Endothelial cell of umbilical vein (primary cell): ENCODE data around the gene MGP. TPM values are rescaled to one million over a fixed set of nuclear protein-coding genes. Genes with fewer than 3 reads are reported as not detected.

Source experiments
- BruUV-seq: library from RNA; stranded (reverse); fragments of 400-500 nt; replicated peaks from 2 replicates; lab custom pipeline; 2021; lab: Mats Ljungman, UMichigan
- CTCF ChIA-PET: fragments of 300-600, 350-600 bp; sonication (Branson Sonifier 250); formaldehyde crosslinking; loops from one replicate; lab custom pipeline; 2021; ENCODE audit warnings: antibody characterized with exemption, inconsistent platforms; lab: Charles Lee
- POLR2A ChIA-PET: fragments of 300-600, 350-600 bp; sonication (Branson Sonifier 250); formaldehyde crosslinking; loops from one replicate; lab custom pipeline; 2021; ENCODE audit warnings: antibody characterized with exemption, inconsistent platforms; lab: Charles Lee
- DNase-seq: peaks from one replicate; pipeline ENCODE4 v3.0.0-alpha.2; 2011; ENCODE audit warnings: low read depth, low spot score
- FAIRE-seq: peaks from 2 replicates; lab custom pipeline; 2011; peaks lifted over from hg19 to GRCh38; lab: Jason Lieb, UNC
- H2AFZ ChIP-seq: 2 replicates; pipeline ENCODE4 v1.6.0; 2012; ENCODE audit warnings: low read depth, low read length, control low read depth, inconsistent platforms
- H3K27ac ChIP-seq: 2 replicates; pipeline ENCODE4 v1.5.1; 2011; ENCODE audit warnings: low read depth, mild to moderate bottlenecking, control low read depth, low read length, moderate library complexity; ENCODE audit not compliant: insufficient read depth
- H3K27me3 ChIP-seq, 2 experiments: 2 replicates each; pipeline versions ENCODE4 v1.6.0 to v1.6.1; 2011; ENCODE audit warnings: low read length in 2 of 2, mixed read lengths in 1 of 2; ENCODE audit not compliant: control insufficient read depth in 2 of 2, insufficient read depth in 2 of 2
- H3K36me3 ChIP-seq, 2 experiments: 2 replicates in 1 of 2; 3 replicates in 1 of 2; pipeline ENCODE4 v1.5.1; 2011; ENCODE audit warnings: low read length in 2 of 2, mild to moderate bottlenecking in 1 of 2, moderate library complexity in 1 of 2; ENCODE audit not compliant: control insufficient read depth in 2 of 2, insufficient read depth in 2 of 2; ENCODE audit errors: extremely low read depth in 1 of 2
- H3K4me1 ChIP-seq: 3 replicates; pipeline ENCODE4 v1.5.1; 2011; ENCODE audit warnings: mild to moderate bottlenecking, low read length; ENCODE audit not compliant: control insufficient read depth, insufficient read depth; ENCODE audit errors: extremely low read depth
- H3K4me2 ChIP-seq: 2 replicates; pipeline ENCODE4 v1.6.1; 2011; ENCODE audit warnings: low read length, control low read depth, mixed read lengths; ENCODE audit not compliant: insufficient read depth
- H3K4me3 ChIP-seq, 3 experiments: fragments of 200-600 bp in 1 of 3; sonication (generic), shearing (Covaris generic) in 1 of 3; replicated peaks in 1 of 3; 2 replicates each; pipeline ENCODE4 v1.5.1; 2011 to 2016; ENCODE audit warnings: control low read depth in 3 of 3, low read length in 3 of 3, mild to moderate bottlenecking in 2 of 3, inconsistent platforms in 1 of 3, low read depth in 1 of 3, moderate library complexity in 1 of 3; ENCODE audit not compliant: insufficient read depth in 1 of 3
- H3K79me2 ChIP-seq: 2 replicates; pipeline ENCODE4 v1.6.0; 2012; ENCODE audit warnings: low read length, inconsistent platforms; ENCODE audit not compliant: control insufficient read depth, insufficient read depth
- H3K9ac ChIP-seq: replicated peaks from 2 replicates; pipeline ENCODE3; 2011; ENCODE audit warnings: low read length, control low read depth; ENCODE audit not compliant: insufficient read depth; ENCODE audit errors: extremely low read depth
- H3K9me1 ChIP-seq: replicated peaks from 3 replicates; pipeline ENCODE4 v1.6.0; 2011; ENCODE audit warnings: mild to moderate bottlenecking, low read length; ENCODE audit not compliant: control insufficient read depth, insufficient read depth; ENCODE audit errors: extremely low read depth
- H3K9me3 ChIP-seq: replicated peaks from 2 replicates; pipeline ENCODE4 v1.5.1; 2012; ENCODE audit warnings: low read length, inconsistent platforms; ENCODE audit not compliant: control insufficient read depth, insufficient read depth
- H4K20me1 ChIP-seq: replicated peaks from 2 replicates; pipeline ENCODE3; 2011; ENCODE audit warnings: mild to moderate bottlenecking, low read length; ENCODE audit not compliant: control insufficient read depth, insufficient read depth; ENCODE audit errors: extremely low read depth
- EZH2 ChIP-seq: IDR thresholded peaks from 2 replicates; pipeline ENCODE4 v1.6.1; 2012; ENCODE audit warnings: borderline replicate concordance, low read depth, mild to moderate bottlenecking, moderate library complexity, low read length, inconsistent platforms; ENCODE audit not compliant: severe bottlenecking
- FOS ChIP-seq: IDR thresholded peaks from 2 replicates; pipeline ENCODE4 v1.6.1; 2011; ENCODE audit warnings: mild to moderate bottlenecking, low read length, moderate library complexity, borderline replicate concordance; ENCODE audit not compliant: insufficient read depth
- GATA2 ChIP-seq: IDR thresholded peaks from 2 replicates; pipeline ENCODE4 v1.7.0; 2011; ENCODE audit warnings: low read depth, mild to moderate bottlenecking, moderate library complexity, mixed read lengths, low read length; ENCODE audit not compliant: insufficient read length, insufficient read depth
- JUN ChIP-seq: IDR thresholded peaks from 2 replicates; pipeline ENCODE4 v1.6.1; 2011; ENCODE audit warnings: borderline replicate concordance, low read depth; ENCODE audit not compliant: insufficient read length, insufficient read depth
- MAX ChIP-seq: IDR thresholded peaks from 2 replicates; pipeline ENCODE4 v1.6.1; 2011; ENCODE audit not compliant: insufficient read depth, insufficient read length
- MYC ChIP-seq: IDR thresholded peaks from one replicate; pipeline ENCODE4 v1.6.1; 2011; ENCODE audit warnings: mild to moderate bottlenecking, low read depth, low read length
- POLR2A ChIP-seq: IDR thresholded peaks from 2 replicates; pipeline ENCODE4 v1.6.1; 2012; ENCODE audit warnings: low read depth, mild to moderate bottlenecking, control low read depth, low read length
- POLR2AphosphoS5 ChIP-seq: IDR thresholded peaks from 2 replicates; pipeline ENCODE4 v1.6.1; 2012; ENCODE audit warnings: low read depth, mild to moderate bottlenecking, control low read depth, low read length, moderate library complexity; ENCODE audit not compliant: insufficient read depth
- dilution Hi-C: fragments of 300-500 bp; cut with MboI; formaldehyde crosslinking; loops from one replicate; pipeline ENCODE4 v1.15.0; 2019; ENCODE audit warnings: low sequenced_read_pairs; ENCODE audit not compliant: extremely low pct_ligation_motif_present
- intact Hi-C: fragments of 100-400 bp; cut with micrococcal nuclease; formaldehyde crosslinking; loops from one replicate; pipeline ENCODE4 v1.10.0; 2022
- polyA plus RNA-seq, 4 experiments: library from polyadenylated mRNA; depleted of rRNA in 3 of 4; stranded (reverse) in 3 of 4; unstranded in 1 of 4; fragments of >200 nt; gene quantifications; 2 replicates each; pipeline versions ENCODE4 v1.2.1 to v1.2.3, GENCODE V29; 2011 to 2012; ENCODE audit warnings: missing spikeins in 1 of 4
- total RNA-seq: library from RNA; stranded (reverse); gene quantifications from 2 replicates; pipeline ENCODE4 v1.2.3, GENCODE V29; 2021
- TF ChIP-seq, protein P1 (sequence below), 2 donors: IDR thresholded peaks; 1 replicate in 1 of 2; 2 replicates in 1 of 2; pipeline ENCODE4 v1.5.1; 2011; ENCODE audit warnings: low read length in 2 of 2, mild to moderate bottlenecking in 2 of 2, moderate library complexity in 2 of 2, control low read depth in 1 of 2, inconsistent platforms in 1 of 2, low read depth in 1 of 2; ENCODE audit not compliant: insufficient read depth in 1 of 2; ENCODE audit errors: extremely low read depth in 1 of 2

Gene MGP
- total and polyA plus RNA-seq, 2 donors (not counting 3 experiments of a cell fraction or from before 2014, with no cell fraction given) = 284 to 479 TPM

- no peaks in the 10 kb centered on the region for H3K9me1 ChIP-seq
- H2AFZ ChIP-seq = no peak overlapping the region
- no peaks in the 10 kb centered on the region for H3K79me2 ChIP-seq
- no peak for DNase-seq
- no peaks in the 10 kb centered on the region for H3K9me3 ChIP-seq
- BruUV-seq = no TSS peak
- H3K4me2 ChIP-seq = no peak overlapping the region
- dilution Hi-C loops (no loop called here), intact Hi-C loops (no loop called here)
- TF ChIP-seq POLR2A (no peak), GATA2 (no peak), JUN (no peak), EZH2 (no peak), FOS (no peak), MYC (no peak), POLR2AphosphoS5 (no peak), MAX (no peak)
- TF ChIP-seq, protein P1, sequence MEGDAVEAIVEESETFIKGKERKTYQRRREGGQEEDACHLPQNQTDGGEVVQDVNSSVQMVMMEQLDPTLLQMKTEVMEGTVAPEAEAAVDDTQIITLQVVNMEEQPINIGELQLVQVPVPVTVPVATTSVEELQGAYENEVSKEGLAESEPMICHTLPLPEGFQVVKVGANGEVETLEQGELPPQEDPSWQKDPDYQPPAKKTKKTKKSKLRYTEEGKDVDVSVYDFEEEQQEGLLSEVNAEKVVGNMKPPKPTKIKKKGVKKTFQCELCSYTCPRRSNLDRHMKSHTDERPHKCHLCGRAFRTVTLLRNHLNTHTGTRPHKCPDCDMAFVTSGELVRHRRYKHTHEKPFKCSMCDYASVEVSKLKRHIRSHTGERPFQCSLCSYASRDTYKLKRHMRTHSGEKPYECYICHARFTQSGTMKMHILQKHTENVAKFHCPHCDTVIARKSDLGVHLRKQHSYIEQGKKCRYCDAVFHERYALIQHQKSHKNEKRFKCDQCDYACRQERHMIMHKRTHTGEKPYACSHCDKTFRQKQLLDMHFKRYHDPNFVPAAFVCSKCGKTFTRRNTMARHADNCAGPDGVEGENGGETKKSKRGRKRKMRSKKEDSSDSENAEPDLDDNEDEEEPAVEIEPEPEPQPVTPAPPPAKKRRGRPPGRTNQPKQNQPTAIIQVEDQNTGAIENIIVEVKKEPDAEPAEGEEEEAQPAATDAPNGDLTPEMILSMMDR (IDR thresholded peaks at IDR 0.05; ENCODE audit: extremely low read depth in 1 of 2, insufficient read depth in 1 of 2, low read depth in 1 of 2, low read length in 2 of 2) = no peak
- H3K9ac ChIP-seq = no peak overlapping the region
- ChIA-PET CTCF (no interaction called here), POLR2A (no interaction called here)
- no peaks in the 10 kb centered on the region for H3K36me3 ChIP-seq
- no peaks in the 10 kb centered on the region for H4K20me1 ChIP-seq
- H3K27ac ChIP-seq = no peak overlapping the region
- no peaks in the 10 kb centered on the region for H3K4me1 ChIP-seq
- no peak for FAIRE-seq
- no peak overlapping the region for H3K4me3 ChIP-seq
- no peaks in the 10 kb centered on the region for H3K27me3 ChIP-seq
These were observed 38.9 kb upstream of the MGP start for GRCh38 chr12:14924541-14924940.
